Measurements from ENCODE around the gene NEIL1. TPM values are rescaled to one million over a fixed set of nuclear protein-coding genes. Genes with fewer than 3 reads are reported as not detected.

Gene NEIL1
- total RNA-seq, 1 experiment from 2014 or later: 12.3 TPM

DNA sequence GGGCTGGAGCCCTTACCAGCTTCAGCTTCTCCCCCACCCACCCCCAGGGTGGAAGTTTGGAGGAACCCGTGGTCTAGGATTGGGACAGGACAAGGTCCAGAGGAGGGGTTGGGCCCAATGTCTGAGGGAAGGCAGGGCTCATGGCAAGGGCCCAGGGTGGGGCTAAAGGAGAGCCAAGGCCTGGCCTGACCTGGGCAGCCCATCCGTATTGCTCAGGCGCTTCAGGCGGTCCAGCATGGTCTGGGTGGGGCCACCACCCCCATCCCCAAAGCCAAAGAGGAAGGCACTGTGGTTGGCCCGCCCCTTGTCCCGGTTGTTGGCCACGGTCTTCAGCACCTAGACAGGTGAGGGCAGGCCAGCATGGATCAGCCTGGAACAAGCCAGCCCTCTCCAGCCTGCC is 14.0 kb downstream of the NEIL1 start:
- no peaks in the 10 kb centered on the region for H3K4me1 Mint-ChIP-seq (ENCODE audit: low read depth, unreplicated experiment)
- no peak overlapping the region for H3K4me3 ChIP-seq (ENCODE audit: low read depth, low read length)
- H3K4me1 ChIP-seq: no peaks in the 10 kb centered on the region
- no TSS peak for BruUV-seq (replicated peaks)
- CTCF ChIA-PET: interaction anchor here (0.6 kb wide), 1 partner anchor 427 kb away, joined by 3 read pairs; no protein-coding TSS in a partner anchor
- intact Hi-C loops (cut with micrococcal nuclease; ENCODE audit: unreplicated experiment): no loop called here
- POLR2A ChIA-PET: no interaction called here
- no peaks in the 10 kb centered on the region for H3K36me3 ChIP-seq (ENCODE audit: control insufficient read depth, insufficient read depth, low read length)
- TF ChIP-seq, protein P1, sequence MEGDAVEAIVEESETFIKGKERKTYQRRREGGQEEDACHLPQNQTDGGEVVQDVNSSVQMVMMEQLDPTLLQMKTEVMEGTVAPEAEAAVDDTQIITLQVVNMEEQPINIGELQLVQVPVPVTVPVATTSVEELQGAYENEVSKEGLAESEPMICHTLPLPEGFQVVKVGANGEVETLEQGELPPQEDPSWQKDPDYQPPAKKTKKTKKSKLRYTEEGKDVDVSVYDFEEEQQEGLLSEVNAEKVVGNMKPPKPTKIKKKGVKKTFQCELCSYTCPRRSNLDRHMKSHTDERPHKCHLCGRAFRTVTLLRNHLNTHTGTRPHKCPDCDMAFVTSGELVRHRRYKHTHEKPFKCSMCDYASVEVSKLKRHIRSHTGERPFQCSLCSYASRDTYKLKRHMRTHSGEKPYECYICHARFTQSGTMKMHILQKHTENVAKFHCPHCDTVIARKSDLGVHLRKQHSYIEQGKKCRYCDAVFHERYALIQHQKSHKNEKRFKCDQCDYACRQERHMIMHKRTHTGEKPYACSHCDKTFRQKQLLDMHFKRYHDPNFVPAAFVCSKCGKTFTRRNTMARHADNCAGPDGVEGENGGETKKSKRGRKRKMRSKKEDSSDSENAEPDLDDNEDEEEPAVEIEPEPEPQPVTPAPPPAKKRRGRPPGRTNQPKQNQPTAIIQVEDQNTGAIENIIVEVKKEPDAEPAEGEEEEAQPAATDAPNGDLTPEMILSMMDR (IDR thresholded peaks at IDR 0.05; ENCODE audit: insufficient read depth in 1 of 2, low read depth in 1 of 2, low read length in 1 of 2, severe bottlenecking in 1 of 2, unreplicated experiment in 1 of 2): no peak
- H3K27me3 ChIP-seq (replicated peaks; ENCODE audit: control insufficient read depth, insufficient read depth, low read length): no peaks in the 10 kb centered on the region
- peaks cover 13% of the 10 kb centered on the region for H3K36me3 Mint-ChIP-seq (ENCODE audit: insufficient read depth, unreplicated experiment)
- H3K4me3 Mint-ChIP-seq (ENCODE audit: unreplicated experiment): no peak overlapping the region
- no peaks in the 10 kb centered on the region for H3K9me3 Mint-ChIP-seq (ENCODE audit: unreplicated experiment)
- H3K27me3 Mint-ChIP-seq (ENCODE audit: insufficient read depth, unreplicated experiment): no peaks in the 10 kb centered on the region
- no peak overlapping the region for H3K27ac Mint-ChIP-seq (ENCODE audit: unreplicated experiment)
- DNase-seq: no peak
- no peaks in the 10 kb centered on the region for H3K9me3 ChIP-seq

DNA sequence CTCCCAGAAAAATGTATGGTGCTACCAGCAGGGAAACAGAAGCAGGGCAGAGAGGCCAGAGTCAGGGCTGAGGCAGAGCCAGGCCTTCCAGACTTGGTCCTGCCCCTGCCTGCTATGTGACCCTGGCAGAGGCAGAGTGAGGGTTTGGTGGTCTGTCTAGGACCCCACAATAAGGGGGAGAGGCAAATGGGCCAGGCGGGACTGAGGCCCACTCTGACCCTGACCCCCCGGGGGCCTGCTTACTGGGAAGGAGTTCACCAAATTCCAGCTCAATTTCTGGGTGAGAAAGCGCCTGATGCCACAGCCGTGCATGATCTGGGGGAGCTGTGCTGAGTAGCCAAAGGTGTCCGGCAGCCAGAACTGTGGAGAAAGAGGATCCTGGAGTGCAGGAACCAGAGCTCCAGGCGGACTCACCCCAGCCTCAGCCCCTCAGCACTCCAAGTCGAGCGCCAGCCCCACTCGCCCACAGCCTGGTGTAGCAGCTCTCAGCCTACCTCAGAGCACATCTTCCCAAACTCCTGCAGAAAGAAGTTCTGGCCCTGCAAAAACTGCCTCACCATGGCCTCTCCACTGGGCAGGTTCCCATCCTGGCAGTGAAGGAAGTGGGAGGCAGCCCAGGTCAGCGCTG is 14.6 kb downstream of the NEIL1 start:
- BruUV-seq (replicated peaks): no TSS peak

GRCh38 chr15:75361989-75362641 is 15.3 kb downstream of the NEIL1 start:
- CTCF ChIA-PET: interaction anchor here (0.5 kb wide), 1 partner anchor 357 kb away, joined by 7 read pairs; no protein-coding TSS in a partner anchor
- DNase-seq: no peak
- intact Hi-C loops (cut with micrococcal nuclease; ENCODE audit: unreplicated experiment): no loop called here
- Histone ChIP-seq H3K4me3 (ENCODE audit: low read depth, low read length) (no peak overlapping the region), H3K9me3 (no peaks in the 10 kb centered on the region), H3K27me3 (replicated peaks; ENCODE audit: control insufficient read depth, insufficient read depth, low read length) (no peaks in the 10 kb centered on the region), H3K36me3 (ENCODE audit: control insufficient read depth, insufficient read depth, low read length) (no peaks in the 10 kb centered on the region), H3K4me1 (no peaks in the 10 kb centered on the region)
- POLR2A ChIA-PET: interaction anchor here (0.5 kb wide), 1 partner anchor 200 kb away, joined by 3 read pairs; no protein-coding TSS in a partner anchor
- no peaks in the 10 kb centered on the region for H3K4me1 Mint-ChIP-seq (ENCODE audit: low read depth, unreplicated experiment)
- no TSS peak for BruUV-seq (replicated peaks)
- H3K36me3 Mint-ChIP-seq (ENCODE audit: insufficient read depth, unreplicated experiment): peaks cover 13% of the 10 kb centered on the region
- H3K27me3 Mint-ChIP-seq (ENCODE audit: insufficient read depth, unreplicated experiment): no peaks in the 10 kb centered on the region
- H3K4me3 Mint-ChIP-seq (ENCODE audit: unreplicated experiment): no peak overlapping the region
- H3K27ac Mint-ChIP-seq (ENCODE audit: unreplicated experiment): no peak overlapping the region
- TF ChIP-seq, protein P1 (IDR thresholded peaks at IDR 0.05; ENCODE audit: insufficient read depth in 1 of 2, low read depth in 1 of 2, low read length in 1 of 2, severe bottlenecking in 1 of 2, unreplicated experiment in 1 of 2): no peak
- H3K9me3 Mint-ChIP-seq (ENCODE audit: unreplicated experiment): no peaks in the 10 kb centered on the region

More for the DNA sequence above, 14.6 kb downstream of the NEIL1 start:
- ChIA-PET POLR2A (no interaction called here), CTCF (no interaction called here)
- H3K9me3 ChIP-seq: no peaks in the 10 kb centered on the region
- H3K36me3 Mint-ChIP-seq (ENCODE audit: insufficient read depth, unreplicated experiment): peaks cover 13% of the 10 kb centered on the region
- H3K27me3 ChIP-seq (replicated peaks; ENCODE audit: control insufficient read depth, insufficient read depth, low read length): no peaks in the 10 kb centered on the region
- H3K27ac Mint-ChIP-seq (ENCODE audit: unreplicated experiment): no peak overlapping the region
- H3K27me3 Mint-ChIP-seq (ENCODE audit: insufficient read depth, unreplicated experiment): no peaks in the 10 kb centered on the region
- H3K9me3 Mint-ChIP-seq (ENCODE audit: unreplicated experiment): no peaks in the 10 kb centered on the region
- intact Hi-C loops (cut with micrococcal nuclease; ENCODE audit: unreplicated experiment): no loop called here
- no peaks in the 10 kb centered on the region for H3K36me3 ChIP-seq (ENCODE audit: control insufficient read depth, insufficient read depth, low read length)
- no peaks in the 10 kb centered on the region for H3K4me1 ChIP-seq
- H3K4me3 ChIP-seq (ENCODE audit: low read depth, low read length): no peak overlapping the region
- DNase-seq: no peak
- no peak overlapping the region for H3K4me3 Mint-ChIP-seq (ENCODE audit: unreplicated experiment)
- H3K4me1 Mint-ChIP-seq (ENCODE audit: low read depth, unreplicated experiment): no peaks in the 10 kb centered on the region
- TF ChIP-seq, protein P1 (IDR thresholded peaks at IDR 0.05; ENCODE audit: insufficient read depth in 1 of 2, low read depth in 1 of 2, low read length in 1 of 2, severe bottlenecking in 1 of 2, unreplicated experiment in 1 of 2): no peak

Measured in Caco-2 (cell line).